PC-9 (cell line): ENCODE measurements around the gene XAB2. TPM values are rescaled to one million over a fixed set of nuclear protein-coding genes. Genes with fewer than 3 reads are reported as not detected.

Source experiments
- BruUV-seq: library from RNA; stranded (reverse); fragments of 400-500 nt; replicated peaks from 2 replicates; lab custom pipeline; 2021; lab: Mats Ljungman, UMichigan
- CTCF ChIA-PET: fragments of 300-600 bp; sonication (Branson Sonifier 250); formaldehyde crosslinking; loops from one replicate; lab custom pipeline; 2022; ENCODE audit warnings: antibody characterized with exemption; lab: Charles Lee
- POLR2A ChIA-PET: fragments of 300-600 bp; sonication (Branson Sonifier 250); formaldehyde crosslinking; loops from one replicate; lab custom pipeline; 2022; ENCODE audit warnings: antibody characterized with exemption; ENCODE audit not compliant: unreplicated experiment; lab: Charles Lee
- DNase-seq, 2 experiments: peaks; one replicate each; pipeline versions ENCODE4 v3.0.0 to v3.0.0-alpha.2; 2015 to 2022; ENCODE audit warnings: mixed read lengths in 1 of 2
- H2AFZ ChIP-seq: fragments of 200-600 bp; sonication (generic); 2 replicates; pipeline ENCODE4 v1.8.1; 2017; ENCODE audit warnings: antibody characterized with exemption
- H3F3A ChIP-seq: fragments of 200-600 bp; sonication (generic); 2 replicates; pipeline ENCODE4 v1.8.1; 2017; ENCODE audit warnings: antibody characterized with exemption, mild to moderate bottlenecking, low read depth; ENCODE audit not compliant: insufficient read depth
- H3K27ac ChIP-seq: fragments of 200-600 bp; sonication (generic); 2 replicates; pipeline ENCODE4 v1.6.1; 2016; ENCODE audit warnings: mixed run types
- H3K27me3 ChIP-seq: fragments of 200-600 bp; sonication (generic); 2 replicates; pipeline ENCODE4 v1.6.1; 2016; ENCODE audit warnings: low read depth, mixed run types; ENCODE audit not compliant: insufficient read depth
- H3K36me3 ChIP-seq: fragments of 200-600 bp; sonication (generic); 2 replicates; pipeline ENCODE4 v1.6.1; 2016; ENCODE audit warnings: low read depth, mixed run types
- H3K4me1 ChIP-seq: fragments of 200-600 bp; sonication (generic); replicated peaks from 2 replicates; pipeline ENCODE4 v1.6.1; 2016; ENCODE audit warnings: mixed run types; ENCODE audit not compliant: insufficient read depth
- H3K4me2 ChIP-seq: fragments of 200-600 bp; sonication (generic); 2 replicates; pipeline ENCODE4 v1.6.1; 2017; ENCODE audit warnings: mixed run types
- H3K4me3 ChIP-seq: fragments of 200-600 bp; sonication (generic); 2 replicates; pipeline ENCODE4 v1.6.1; 2016; ENCODE audit warnings: mixed run types
- H3K79me2 ChIP-seq: fragments of 200-600 bp; sonication (generic); 2 replicates; pipeline ENCODE4 v1.6.1; 2017; ENCODE audit warnings: low read depth, mixed run types
- H3K9me2 ChIP-seq: fragments of 200-600 bp; sonication (generic); 2 replicates; pipeline ENCODE4 v1.8.1; 2017; ENCODE audit warnings: mild to moderate bottlenecking; ENCODE audit not compliant: insufficient read depth
- H3K9me3 ChIP-seq: fragments of 200-600 bp; sonication (generic); 2 replicates; pipeline ENCODE4 v1.8.1; 2016; ENCODE audit warnings: low read depth; ENCODE audit not compliant: insufficient read depth
- H4K20me1 ChIP-seq: fragments of 200-600 bp; sonication (generic); 2 replicates; pipeline ENCODE4 v1.8.1; 2017; ENCODE audit not compliant: insufficient read depth
- EZH2 ChIP-seq: fragments of 200-600 bp; sonication (generic); IDR thresholded peaks from 2 replicates; pipeline ENCODE4 v1.8.0; 2017; ENCODE audit warnings: antibody characterized with exemption, low read depth
- intact Hi-C: fragments of 100-400 bp; cut with micrococcal nuclease; formaldehyde crosslinking; loops from one replicate; pipeline ENCODE4 v1.10.0; 2022; ENCODE audit not compliant: unreplicated experiment
- total RNA-seq: library from RNA; stranded (reverse); gene quantifications from 2 replicates; pipeline ENCODE4 v1.2.3, GENCODE V29; 2021
- TF ChIP-seq, protein P1 (sequence below): fragments of 200-600 bp; sonication (generic); conservative IDR thresholded peaks from 2 replicates; pipeline ENCODE4 v1.6.1; 2017; ENCODE audit warnings: mixed run types, antibody characterized with exemption, mild to moderate bottlenecking, moderate library complexity

Gene XAB2
- total RNA-seq, 1 experiment from 2014 or later: 44.9 TPM

DNA sequence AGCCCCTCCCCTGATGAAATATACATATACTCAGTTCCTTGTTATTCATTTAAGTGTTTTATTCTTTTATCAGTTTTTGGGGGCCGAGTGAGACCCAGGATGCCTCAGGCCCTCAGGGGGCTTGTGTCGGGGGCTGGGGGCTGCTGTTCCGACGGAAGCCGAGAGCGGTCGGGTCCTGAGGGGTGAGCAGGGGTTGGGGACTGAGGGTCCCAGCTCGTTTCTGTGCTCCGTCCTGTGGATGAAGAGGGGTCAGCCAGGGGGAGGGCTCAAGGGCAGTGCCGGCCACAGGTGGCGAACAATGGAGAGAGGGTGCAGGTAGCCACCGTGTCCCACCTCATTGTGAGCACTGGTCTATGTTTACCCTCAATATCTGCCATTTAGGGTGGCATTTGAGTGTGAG, 2.2 kb upstream of the XAB2 start:
- ChIA-PET CTCF (no interaction called here), POLR2A (no interaction called here)
- Histone ChIP-seq H3F3A (peaks cover 12% of the 10 kb centered on the region; the same call in 1 of the 2 replicates), H3K79me2 (peaks cover 52% of the 10 kb centered on the region), H2AFZ (no peak overlapping the region), H3K27ac (no peak overlapping the region), H3K4me2 (no peak overlapping the region), H3K4me1 (peaks cover 19% of the 10 kb centered on the region), H3K9me3 (no peaks in the 10 kb centered on the region), H3K4me3 (no peak overlapping the region), H3K27me3 (no peaks in the 10 kb centered on the region), H3K36me3 (no peaks in the 10 kb centered on the region), H4K20me1 (0 out of 2 replicates have a peak, but pooled peaks cover 9% of the 10 kb centered on the region), H3K9me2 (no peaks in the 10 kb centered on the region)
- intact Hi-C loops: no loop called here
- DNase-seq: no peak
- no TSS peak for BruUV-seq
- TF ChIP-seq, protein P1, sequence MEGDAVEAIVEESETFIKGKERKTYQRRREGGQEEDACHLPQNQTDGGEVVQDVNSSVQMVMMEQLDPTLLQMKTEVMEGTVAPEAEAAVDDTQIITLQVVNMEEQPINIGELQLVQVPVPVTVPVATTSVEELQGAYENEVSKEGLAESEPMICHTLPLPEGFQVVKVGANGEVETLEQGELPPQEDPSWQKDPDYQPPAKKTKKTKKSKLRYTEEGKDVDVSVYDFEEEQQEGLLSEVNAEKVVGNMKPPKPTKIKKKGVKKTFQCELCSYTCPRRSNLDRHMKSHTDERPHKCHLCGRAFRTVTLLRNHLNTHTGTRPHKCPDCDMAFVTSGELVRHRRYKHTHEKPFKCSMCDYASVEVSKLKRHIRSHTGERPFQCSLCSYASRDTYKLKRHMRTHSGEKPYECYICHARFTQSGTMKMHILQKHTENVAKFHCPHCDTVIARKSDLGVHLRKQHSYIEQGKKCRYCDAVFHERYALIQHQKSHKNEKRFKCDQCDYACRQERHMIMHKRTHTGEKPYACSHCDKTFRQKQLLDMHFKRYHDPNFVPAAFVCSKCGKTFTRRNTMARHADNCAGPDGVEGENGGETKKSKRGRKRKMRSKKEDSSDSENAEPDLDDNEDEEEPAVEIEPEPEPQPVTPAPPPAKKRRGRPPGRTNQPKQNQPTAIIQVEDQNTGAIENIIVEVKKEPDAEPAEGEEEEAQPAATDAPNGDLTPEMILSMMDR: no peak
- no peak for TF ChIP-seq EZH2

DNA sequence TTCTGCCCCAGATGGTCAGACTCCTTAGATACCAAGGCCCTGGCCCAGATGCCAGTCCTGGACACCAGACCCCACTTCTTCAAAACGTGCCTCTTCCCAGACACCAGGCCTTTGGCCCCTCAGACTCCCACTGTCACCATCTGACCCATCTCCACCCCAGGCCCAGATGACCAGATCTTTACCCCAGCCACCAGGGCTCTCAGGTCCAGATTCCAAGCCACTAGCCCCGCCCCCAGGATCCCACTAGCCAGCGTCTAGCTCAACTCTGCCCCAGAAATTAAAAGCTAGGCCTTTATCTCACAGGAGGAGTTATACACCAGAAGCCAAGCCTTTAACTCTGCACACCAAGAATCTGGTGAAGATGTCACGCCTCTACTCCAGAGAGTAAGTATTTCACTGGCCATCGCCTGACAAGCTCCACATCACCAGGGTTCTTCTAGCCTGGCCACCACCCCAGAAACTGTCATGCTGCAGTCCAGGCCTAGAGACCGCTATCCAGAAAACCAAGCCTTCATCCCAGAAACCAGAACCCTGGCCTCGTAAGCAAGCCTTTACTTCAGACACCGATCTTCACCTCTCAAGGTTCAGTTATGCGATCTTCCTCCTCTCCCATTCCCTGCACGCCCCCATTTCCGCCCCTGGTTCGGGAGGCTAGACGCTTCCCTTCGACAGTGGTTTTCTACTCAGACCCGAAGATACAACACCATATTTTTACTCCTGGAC, 595 bp downstream of the XAB2 start:
- 0 out of 2 replicates have a peak overlapping the region, but pooled peaks have one; percentile 4 for H3K27ac ChIP-seq
- DNase-seq: no peak
- intact Hi-C loops: loop anchor here (1.0 kb wide), 1 partner anchor 9 kb away; no protein-coding TSS in a partner anchor
- peaks cover 63% of the 10 kb centered on the region for H3K79me2 ChIP-seq
- no peaks in the 10 kb centered on the region for H3F3A ChIP-seq
- no peaks in the 10 kb centered on the region for H3K27me3 ChIP-seq
- no peaks in the 10 kb centered on the region for H3K36me3 ChIP-seq
- BruUV-seq: TSS peak; percentile 79
- H3K4me3 ChIP-seq: peak overlapping the region; percentile 92
- H2AFZ ChIP-seq: peak overlapping the region; percentile 70
- TF ChIP-seq EZH2: no peak
- TF ChIP-seq, protein P1: no peak
- H4K20me1 ChIP-seq: 0 out of 2 replicates have a peak, but pooled peaks cover 10% of the 10 kb centered on the region
- H3K4me1 ChIP-seq: peaks cover 18% of the 10 kb centered on the region
- H3K9me2 ChIP-seq: no peaks in the 10 kb centered on the region
- ChIA-PET CTCF (interaction anchor here (1.0 to 1.6 kb wide), 2 partner anchors 24 to 60 kb away, joined by 6 to 11 read pairs; no protein-coding TSS in a partner anchor), POLR2A (interaction anchor here (0.6 to 1.0 kb wide), 2 partner anchors 9 to 292 kb away, joined by 4 to 8 read pairs; partner anchors contain the start of gene SNAPC2)
- H3K9me3 ChIP-seq: no peaks in the 10 kb centered on the region
- H3K4me2 ChIP-seq: peak overlapping the region; percentile 100

DNA sequence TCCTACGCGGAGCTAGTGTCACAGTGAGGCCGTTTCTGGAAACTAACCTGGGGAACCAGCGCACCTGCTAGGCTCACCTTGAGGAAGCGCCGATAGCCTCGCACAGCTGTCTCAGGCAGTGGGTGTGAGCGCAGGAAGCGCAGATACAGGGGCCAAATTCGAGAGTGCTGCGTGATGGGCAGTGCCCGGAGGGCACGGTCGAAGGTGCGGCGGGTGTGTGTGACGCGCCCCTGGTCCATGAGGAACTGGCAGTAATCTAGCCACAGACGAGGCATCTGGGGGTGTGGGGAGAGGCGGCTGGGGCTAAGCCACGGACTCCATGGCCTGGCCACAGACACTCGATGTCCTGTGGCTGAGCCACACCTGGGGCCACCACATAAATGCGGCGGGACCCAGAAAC, 2.2 kb downstream of the XAB2 start:
- Histone ChIP-seq H3K9me3 (no peaks in the 10 kb centered on the region), H3K27me3 (no peaks in the 10 kb centered on the region), H2AFZ (no peak overlapping the region), H3K27ac (no peak overlapping the region), H3K4me1 (peaks cover 18% of the 10 kb centered on the region), H3F3A (no peaks in the 10 kb centered on the region), H4K20me1 (0 out of 2 replicates have a peak, but pooled peaks cover 10% of the 10 kb centered on the region), H3K36me3 (peaks cover 4% of the 10 kb centered on the region; the same call in 1 of the 2 replicates), H3K4me3 (no peak overlapping the region), H3K4me2 (no peak overlapping the region), H3K79me2 (peaks cover 62% of the 10 kb centered on the region), H3K9me2 (no peaks in the 10 kb centered on the region)
- POLR2A ChIA-PET: interaction anchor here (0.5 kb wide), 1 partner anchor 17 kb away, joined by 4 read pairs; no protein-coding TSS in a partner anchor
- CTCF ChIA-PET: no interaction called here
- TF ChIP-seq, protein P1: no peak
- no peak for TF ChIP-seq EZH2
- DNase-seq: no peak
- BruUV-seq: no TSS peak
- intact Hi-C loops: no loop called here
